Left cardiac atrium (tissue), 2 donors: ENCODE data around the gene FOXRED2. TPM values are rescaled to one million over a fixed set of nuclear protein-coding genes. Genes with fewer than 3 reads are reported as not detected.

Source experiments
- total RNA-seq, 2 donors: library from RNA; stranded (reverse); fragmentation: NEBNext Ultra II Directional; extraction: Animal tissue kit (Norgen Biotek cat#: 25700); gene quantifications; one replicate each; pipeline ENCODE4 v1.2.1, GENCODE V29; 2021
- donor health status: DM: no; HTN: yes; CAD: no; lungs with severe emphysema.
- donor health status: DM: yes; HTN: yes; CAD: no.

FOXRED2 gene
- total RNA-seq, 2 donors from 2014 or later = 5.1 to 8.5 TPM

Other genes with a start within 250 kb of the FOXRED2 start
- gene MYH9, start 119.1 kb downstream of the FOXRED2 start, total RNA-seq = 100 to 1,000 TPM; 225 to 367 TPM
- gene TXN2, start 25.4 kb downstream of the FOXRED2 start, total RNA-seq = 10 to 100 TPM; 91.5 to 96.8 TPM
- 10 to 100 TPM; 74.8 to 96.3 TPM for gene EIF3D, start 22.1 kb upstream of the FOXRED2 start, total RNA-seq
- not detected for gene CACNG2, start 196.7 kb upstream of the FOXRED2 start, total RNA-seq